EH (cell line): ENCODE measurements around the gene ARID1B.
A peak's percentile ranks its signal among the peaks of the same experiment; 100 is the strongest.

ENCODE experiments used
- DNase-seq: peaks from one replicate; pipeline ENCODE4 v3.0.0-alpha.2; 2015; ENCODE audit warnings: low read depth

Gene ARID1B

GRCh38 chr6:156852147-156852857 is 75.1 kb downstream of the ARID1B start:
- DNase-seq: no peak

- DNase-seq: no peak
Measured at GRCh38 chr6:156852858-156853216, 75.7 kb downstream of the ARID1B start.

DNA sequence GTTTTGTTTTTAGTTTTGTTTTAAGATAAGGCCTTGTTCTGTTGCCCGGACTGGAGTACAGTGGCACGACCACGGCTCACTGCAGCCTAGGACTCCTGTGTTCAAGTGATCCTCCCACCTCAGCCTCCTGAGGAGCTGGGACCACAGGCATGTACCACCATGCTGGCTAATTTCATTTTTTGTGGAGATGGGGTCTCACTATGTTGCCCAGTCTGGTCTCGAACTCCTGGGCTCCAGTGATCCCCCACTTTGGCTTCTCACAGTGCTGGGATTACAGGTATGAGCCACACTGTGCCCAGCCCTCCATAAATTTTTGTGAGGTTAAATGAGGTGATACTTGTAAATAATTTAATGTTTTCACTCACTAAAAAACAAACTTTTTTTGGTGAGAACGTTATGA is 76.6 kb downstream of the ARID1B start:
- no peak for DNase-seq

GRCh38 chr6:156854466-156855161 is 77.4 kb downstream of the ARID1B start:
- DNase-seq: no peak

DNA sequence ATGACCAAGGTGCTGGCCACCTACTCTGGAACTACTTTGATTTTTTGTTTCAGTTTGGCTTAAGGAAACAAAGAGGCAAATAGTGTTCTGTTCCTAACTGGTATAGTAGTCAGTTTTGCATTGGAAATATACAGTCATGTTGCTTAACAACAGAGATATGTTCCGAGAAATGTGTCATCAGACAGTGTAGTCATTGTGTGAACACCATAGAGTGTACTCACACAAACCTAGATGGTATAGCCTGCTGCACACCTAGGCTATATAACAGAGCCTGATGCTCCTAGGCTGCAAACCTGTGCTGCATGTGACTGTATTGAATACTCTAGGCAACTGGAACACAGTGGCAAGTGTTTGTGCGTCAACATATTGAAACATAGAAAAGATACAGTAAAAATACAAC is 80.4 kb downstream of the ARID1B start:
- DNase-seq: no peak

- no peak for DNase-seq
Measured at GRCh38 chr6:156859686-156860085, 82.5 kb downstream of the ARID1B start.

DNA sequence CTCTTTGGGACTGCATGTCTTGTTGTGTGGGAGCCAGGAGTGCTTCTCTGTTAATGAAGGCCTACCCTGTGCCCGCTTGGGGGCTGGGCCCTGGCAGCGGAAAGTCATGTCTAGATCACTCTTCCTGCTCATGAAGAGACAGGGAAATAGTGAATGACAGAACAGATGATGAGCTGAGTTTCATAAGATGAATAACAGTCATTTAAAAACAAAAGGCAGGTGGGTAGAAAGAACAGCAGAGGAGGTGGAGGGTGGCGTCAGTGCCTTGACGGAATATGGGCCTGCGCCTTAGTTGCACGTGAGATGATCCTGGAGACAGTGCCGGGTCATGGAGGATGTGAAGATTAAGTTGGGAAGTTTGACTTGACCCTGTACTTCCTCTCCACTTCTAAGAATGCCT is 85.5 kb downstream of the ARID1B start:
- no peak for DNase-seq

GRCh38 chr6:156863504-156863903 is 86.3 kb downstream of the ARID1B start:
- no peak for DNase-seq

DNA sequence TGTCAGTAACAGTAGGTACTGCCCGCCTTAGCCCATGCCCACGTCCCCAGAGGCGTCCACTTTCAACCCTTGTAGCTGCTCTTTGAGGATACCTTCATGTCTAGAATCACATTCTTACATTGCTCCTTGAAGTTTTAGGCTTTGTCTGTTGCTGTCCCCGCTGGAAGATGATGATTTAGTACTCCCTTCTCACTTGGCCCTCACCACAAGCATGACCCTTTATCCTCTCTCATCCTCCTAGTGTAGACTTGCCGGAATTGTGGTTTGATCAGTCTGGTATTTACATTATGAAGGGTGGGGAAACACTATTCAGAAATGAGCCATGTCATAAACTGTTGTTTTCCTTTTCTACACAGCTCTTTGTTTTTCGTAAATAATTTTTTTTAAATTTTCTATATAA is 87.4 kb downstream of the ARID1B start:
- DNase-seq: peak; percentile 39

GRCh38 chr6:156865019-156865629 is 87.9 kb downstream of the ARID1B start:
- peak; percentile 49 for DNase-seq

DNA sequence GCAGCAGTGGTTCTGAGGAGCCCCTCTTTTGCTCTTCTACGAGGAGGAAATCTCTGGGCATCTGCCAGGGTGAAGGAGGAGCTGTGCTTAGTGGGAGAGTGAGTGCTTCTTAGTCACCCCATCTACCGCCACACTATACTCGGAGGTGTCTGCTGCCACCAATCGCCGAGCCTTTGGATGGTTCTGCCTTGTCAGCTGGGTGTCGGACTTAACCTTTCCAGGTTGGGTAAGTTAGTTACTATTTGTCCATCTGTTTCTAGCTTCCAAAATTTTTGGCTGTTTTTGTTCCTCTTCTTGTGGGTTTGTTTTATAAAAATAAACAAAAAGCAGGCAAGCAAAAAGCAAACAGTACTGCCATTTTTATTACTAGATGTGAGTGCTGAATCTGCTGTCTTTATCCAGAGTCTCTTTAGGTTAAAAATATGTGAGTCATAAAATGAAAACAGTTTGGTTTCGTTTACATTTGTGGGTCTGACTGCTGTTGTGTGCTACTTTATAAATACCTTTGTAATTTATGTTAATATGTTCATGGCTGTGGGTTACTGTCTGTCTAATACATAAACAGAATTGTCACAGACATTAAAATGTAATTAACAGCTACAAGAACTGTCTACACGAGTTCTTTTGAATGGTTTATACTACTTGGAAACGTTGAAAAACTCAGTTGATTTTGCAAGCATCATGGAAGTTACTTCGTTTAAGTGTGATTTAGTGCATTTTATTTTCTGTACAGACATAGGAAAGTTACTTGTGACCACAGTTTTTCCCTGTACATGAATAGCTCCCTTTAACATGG is 89.2 kb downstream of the ARID1B start:
- DNase-seq: peak; percentile 75

- peak; percentile 38 for DNase-seq
Measured at GRCh38 chr6:156867121-156867520, 89.9 kb downstream of the ARID1B start.

DNA sequence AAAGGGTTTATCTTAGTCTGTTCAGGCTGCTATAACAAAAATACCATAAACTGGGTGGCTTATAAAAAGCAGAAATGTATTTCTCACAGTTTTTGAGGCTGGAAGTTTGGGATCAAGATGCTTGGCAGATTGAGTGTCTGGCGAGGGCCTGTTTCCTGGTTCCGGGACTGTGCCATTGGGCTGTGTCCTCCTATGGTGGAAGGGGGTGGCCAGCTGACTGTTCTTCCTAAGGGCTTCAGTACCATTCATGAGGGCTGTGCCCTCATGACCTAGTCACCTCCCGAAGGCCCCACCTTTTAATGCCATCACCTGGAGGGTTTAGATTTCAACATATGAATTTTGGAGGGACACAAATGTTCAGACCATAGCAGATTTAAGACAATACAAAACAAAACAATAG is 91.2 kb downstream of the ARID1B start:
- DNase-seq: no peak

- DNase-seq: no peak
Measured at GRCh38 chr6:156869980-156870398, 92.8 kb downstream of the ARID1B start.

DNA sequence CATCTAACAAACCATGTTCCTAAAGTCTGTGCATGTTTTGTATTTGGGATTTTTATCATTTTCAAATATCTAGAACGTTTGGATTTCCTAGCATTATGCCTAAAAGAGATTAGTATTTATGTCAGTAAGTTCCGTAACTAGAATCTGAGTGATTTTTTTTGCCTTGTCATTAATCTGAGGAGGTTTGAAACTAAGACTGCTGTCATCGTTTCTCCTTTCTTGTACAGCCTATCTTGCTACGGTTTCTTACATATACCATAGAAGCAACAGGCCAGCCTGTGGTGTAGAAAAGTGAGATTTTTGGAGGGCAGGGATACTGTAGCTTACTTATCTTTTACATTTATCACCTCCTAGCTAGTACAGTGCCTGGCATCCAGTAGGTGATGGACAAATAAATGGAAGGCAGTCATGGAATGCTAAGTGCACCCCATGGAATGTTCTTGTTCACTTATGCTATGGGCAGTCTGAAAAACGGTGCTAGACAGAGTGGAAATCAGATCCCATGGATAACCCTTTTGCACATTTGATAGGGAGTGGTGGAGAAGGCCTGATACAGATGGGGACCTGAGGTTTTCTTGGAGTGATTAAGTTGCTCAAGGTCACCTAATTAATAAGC is 93.9 kb downstream of the ARID1B start:
- DNase-seq: no peak

DNA sequence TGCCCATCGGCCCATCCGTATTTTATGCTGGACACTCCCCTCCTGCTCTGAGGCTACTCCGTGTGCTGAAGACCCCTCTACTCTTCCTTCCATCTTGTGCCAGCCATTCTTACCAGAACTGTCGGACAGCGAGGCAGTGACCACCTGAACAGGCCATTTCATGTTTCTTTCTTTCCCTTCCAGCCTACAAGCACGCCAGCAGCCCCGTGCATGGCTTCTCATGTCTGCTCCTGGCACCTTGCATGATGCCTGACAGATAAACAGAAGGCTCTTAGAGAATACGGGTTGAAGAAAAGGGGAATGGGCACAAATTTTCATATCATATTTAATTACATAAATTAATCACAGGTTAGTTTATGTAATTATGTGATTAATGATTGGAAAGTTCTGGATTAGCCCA is 95.7 kb downstream of the ARID1B start:
- no peak for DNase-seq

DNA sequence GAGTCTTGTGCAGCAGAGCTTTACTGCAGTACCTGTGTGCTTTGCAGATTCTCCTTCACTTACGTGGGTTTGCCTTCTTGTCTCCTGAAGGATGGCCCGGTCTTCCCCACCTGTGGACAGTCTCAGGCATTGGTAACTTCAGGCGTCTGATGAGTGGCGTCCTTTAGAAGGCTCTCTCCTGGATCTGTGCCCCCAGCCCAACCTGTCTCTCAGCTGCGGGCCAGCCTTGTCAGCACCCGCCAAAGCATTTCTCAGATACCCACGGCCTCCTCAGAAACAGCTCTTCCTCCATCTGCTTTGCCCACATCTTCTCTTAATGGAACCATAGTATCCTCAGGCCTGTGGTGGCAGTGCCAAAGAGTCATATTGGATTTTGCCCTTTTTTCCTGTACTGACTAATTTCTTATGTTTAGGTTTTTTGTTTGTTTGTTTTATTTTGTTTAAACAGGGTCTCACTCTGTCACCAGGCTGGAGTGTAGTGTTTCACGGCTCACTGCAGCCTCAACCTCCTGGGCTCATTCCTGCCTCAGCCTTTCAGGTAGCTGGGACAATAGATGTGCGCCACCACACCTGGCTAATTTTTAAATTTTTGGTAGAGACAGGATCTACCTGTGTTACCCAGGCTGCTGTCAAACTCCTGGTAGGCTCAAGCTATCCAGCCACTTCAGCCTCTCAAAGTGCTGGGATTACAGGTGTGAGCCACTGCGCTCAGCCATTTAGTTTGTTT is 96.6 kb downstream of the ARID1B start:
- DNase-seq: no peak

- no peak for DNase-seq
Measured at GRCh38 chr6:156875062-156875461, 97.9 kb downstream of the ARID1B start.

- no peak for DNase-seq
Measured at GRCh38 chr6:156876302-156876701, 99.1 kb downstream of the ARID1B start.

- no peak for DNase-seq
Measured at GRCh38 chr6:156877126-156877863, 100.1 kb downstream of the ARID1B start.

- DNase-seq: no peak
Measured at GRCh38 chr6:156878681-156879080, 101.5 kb downstream of the ARID1B start.
